Measurements from ENCODE around the gene LARP1B. TPM values are rescaled to one million over a fixed set of nuclear protein-coding genes. Genes with fewer than 3 reads are reported as not detected.
"Not testable (repeated sequence)": the region's sequence is repeated elsewhere in the genome, so short reads cannot be mapped to it uniquely, and the experiment has no call there.

Gene LARP1B
- total and polyA plus RNA-seq, 2 experiments from 2014 or later: 5.8 to 16.7 TPM

DNA sequence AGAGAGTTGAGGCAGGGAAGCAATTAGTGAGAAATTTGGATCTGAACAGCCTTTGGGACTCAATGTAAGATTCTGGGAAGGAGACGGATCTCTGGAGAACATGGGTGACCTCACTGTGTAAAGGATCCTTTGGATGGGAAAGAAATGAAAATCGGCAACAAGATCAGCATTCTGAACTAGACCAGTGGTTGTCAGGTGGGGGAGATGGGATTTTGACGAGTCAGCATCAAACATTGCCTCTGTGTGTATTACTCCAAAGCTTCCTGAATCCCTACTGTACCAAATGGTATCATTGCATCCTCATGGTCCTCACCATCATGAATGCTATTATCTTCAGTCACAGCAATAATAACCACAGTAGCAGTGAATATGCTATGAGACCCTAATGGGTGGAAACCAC is 173.7 kb downstream of the LARP1B start:
- TF ChIP-seq, protein P1, sequence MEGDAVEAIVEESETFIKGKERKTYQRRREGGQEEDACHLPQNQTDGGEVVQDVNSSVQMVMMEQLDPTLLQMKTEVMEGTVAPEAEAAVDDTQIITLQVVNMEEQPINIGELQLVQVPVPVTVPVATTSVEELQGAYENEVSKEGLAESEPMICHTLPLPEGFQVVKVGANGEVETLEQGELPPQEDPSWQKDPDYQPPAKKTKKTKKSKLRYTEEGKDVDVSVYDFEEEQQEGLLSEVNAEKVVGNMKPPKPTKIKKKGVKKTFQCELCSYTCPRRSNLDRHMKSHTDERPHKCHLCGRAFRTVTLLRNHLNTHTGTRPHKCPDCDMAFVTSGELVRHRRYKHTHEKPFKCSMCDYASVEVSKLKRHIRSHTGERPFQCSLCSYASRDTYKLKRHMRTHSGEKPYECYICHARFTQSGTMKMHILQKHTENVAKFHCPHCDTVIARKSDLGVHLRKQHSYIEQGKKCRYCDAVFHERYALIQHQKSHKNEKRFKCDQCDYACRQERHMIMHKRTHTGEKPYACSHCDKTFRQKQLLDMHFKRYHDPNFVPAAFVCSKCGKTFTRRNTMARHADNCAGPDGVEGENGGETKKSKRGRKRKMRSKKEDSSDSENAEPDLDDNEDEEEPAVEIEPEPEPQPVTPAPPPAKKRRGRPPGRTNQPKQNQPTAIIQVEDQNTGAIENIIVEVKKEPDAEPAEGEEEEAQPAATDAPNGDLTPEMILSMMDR (IDR thresholded peaks at IDR 0.05; ENCODE audit: low read depth, low read length): no peak
- Histone ChIP-seq H3K27ac (no peak overlapping the region), H3K27me3 (no peaks in the 10 kb centered on the region), H3K9me3 (ENCODE audit: low read depth) (no peaks in the 10 kb centered on the region), H3K36me3 (no peaks in the 10 kb centered on the region), H3K4me3 (no peak overlapping the region), H3K4me1 (ENCODE audit: low read depth) (no peaks in the 10 kb centered on the region)
- no peak for DNase-seq (ENCODE audit: low read depth in 1 of 2, low spot score in 1 of 2)

DNA sequence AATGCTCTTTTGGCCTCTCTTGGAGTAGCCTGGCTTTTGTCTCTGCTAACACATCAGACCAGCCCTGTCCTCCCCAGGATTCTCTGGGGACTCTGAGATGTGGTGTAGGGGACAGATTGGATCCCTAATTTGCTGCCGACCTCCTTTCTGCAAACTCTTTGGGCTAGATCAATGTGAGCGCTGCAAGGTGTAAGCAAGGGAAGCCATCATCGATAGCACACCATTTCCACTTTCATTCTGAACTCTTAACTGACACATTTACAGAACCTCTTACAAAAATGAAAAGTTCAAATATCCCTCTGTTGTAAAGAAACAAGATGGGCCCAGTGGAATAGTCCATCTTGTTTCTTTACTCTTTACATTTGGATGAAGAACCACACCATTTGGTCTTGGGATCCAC is 179.9 kb downstream of the LARP1B start:
- H3K27ac ChIP-seq: no peak overlapping the region

DNA sequence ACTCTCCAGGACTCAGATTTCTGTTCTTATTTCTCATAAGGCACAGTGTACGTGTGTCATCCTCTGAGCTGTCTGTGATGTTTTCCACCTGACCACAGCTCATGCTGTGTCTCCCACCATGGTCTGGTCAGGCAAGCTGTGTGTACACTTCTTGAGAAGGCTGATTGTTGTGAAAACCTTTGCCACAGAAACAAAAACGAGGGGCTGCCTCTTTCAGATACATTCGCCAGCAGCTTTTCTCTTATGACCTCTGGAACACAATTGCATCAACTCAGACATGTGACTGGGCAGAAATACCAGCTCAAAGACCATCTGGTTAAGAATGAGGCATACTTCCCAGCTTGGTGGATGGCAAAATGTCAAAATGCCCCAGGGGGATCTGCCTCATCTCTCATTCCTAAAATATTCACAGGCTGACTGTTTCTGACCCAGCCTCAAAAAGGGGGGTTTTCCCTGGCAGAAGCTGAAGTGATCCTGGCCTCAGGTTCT is 180.4 kb downstream of the LARP1B start:
- TF ChIP-seq, protein P1 (IDR thresholded peaks at IDR 0.05; ENCODE audit: low read depth, low read length): no peak
- no peaks in the 10 kb centered on the region for H3K4me1 ChIP-seq (ENCODE audit: low read depth)
- no peak overlapping the region for H3K4me3 ChIP-seq
- no peak overlapping the region for H3K27ac ChIP-seq
- peak in 1 of 2 donors; percentile 95 for DNase-seq (ENCODE audit: low read depth in 1 of 2, low spot score in 1 of 2)
- no peaks in the 10 kb centered on the region for H3K9me3 ChIP-seq (ENCODE audit: low read depth)
- H3K27me3 ChIP-seq: no peaks in the 10 kb centered on the region
- no peaks in the 10 kb centered on the region for H3K36me3 ChIP-seq

More for the DNA sequence above, 179.9 kb downstream of the LARP1B start:
- TF ChIP-seq, protein P1 (IDR thresholded peaks at IDR 0.05; ENCODE audit: low read depth, low read length): no peak
- Histone ChIP-seq H3K4me3 (no peak overlapping the region), H3K27me3 (no peaks in the 10 kb centered on the region), H3K4me1 (ENCODE audit: low read depth) (no peaks in the 10 kb centered on the region), H3K9me3 (ENCODE audit: low read depth) (no peaks in the 10 kb centered on the region), H3K36me3 (no peaks in the 10 kb centered on the region)
- DNase-seq (ENCODE audit: low read depth in 1 of 2, low spot score in 1 of 2): no peak

DNA sequence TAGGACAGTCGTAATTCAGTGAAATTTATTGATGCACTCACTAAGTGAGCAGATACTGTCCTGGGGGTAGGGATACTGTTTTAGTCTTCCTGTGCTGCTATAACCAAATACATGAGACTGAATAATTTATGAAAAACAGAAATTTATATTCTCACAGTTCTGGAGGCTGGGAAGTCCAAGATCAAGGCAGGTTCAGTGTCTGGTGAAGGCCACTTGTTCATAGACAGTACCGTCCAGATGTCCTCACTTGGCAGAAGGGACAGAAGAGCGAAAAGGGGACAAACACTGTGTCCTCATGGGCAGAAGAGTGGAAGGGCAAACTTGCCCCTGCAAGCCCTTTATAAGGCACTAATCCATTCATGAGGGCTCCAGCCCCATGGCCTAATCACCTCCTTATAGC is 180.9 kb downstream of the LARP1B start:
- Histone ChIP-seq H3K9me3 (ENCODE audit: low read depth) (no peaks in the 10 kb centered on the region), H3K27ac (no peak overlapping the region), H3K4me3 (no peak overlapping the region), H3K4me1 (ENCODE audit: low read depth) (no peaks in the 10 kb centered on the region), H3K36me3 (no peaks in the 10 kb centered on the region), H3K27me3 (no peaks in the 10 kb centered on the region)
- TF ChIP-seq, protein P1 (IDR thresholded peaks at IDR 0.05; ENCODE audit: low read depth, low read length): no peak
- DNase-seq (ENCODE audit: low read depth in 1 of 2, low spot score in 1 of 2): no peak

DNA sequence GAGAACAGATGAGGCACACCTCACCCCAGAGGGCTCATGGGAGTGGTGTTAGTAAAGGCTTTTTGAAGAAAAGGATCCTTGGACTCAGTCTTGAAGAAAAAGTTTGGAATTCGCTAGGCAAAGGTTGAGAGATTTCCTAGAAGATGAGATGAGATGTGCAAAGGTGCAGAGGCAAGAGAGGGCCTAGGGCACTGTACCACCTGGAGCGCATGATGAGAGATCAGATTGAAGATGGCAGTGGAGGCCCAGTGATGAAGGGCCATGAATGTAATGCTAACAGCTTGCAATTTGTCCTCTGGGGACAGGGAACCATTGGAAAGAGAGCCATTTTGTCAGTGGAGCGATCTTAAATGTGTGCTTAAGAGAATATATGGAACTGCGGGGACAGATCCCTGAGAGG is 181.5 kb downstream of the LARP1B start:
- Histone ChIP-seq H3K9me3 (ENCODE audit: low read depth) (no peaks in the 10 kb centered on the region), H3K4me1 (ENCODE audit: low read depth) (no peaks in the 10 kb centered on the region), H3K27ac (no peak overlapping the region), H3K36me3 (no peaks in the 10 kb centered on the region), H3K27me3 (no peaks in the 10 kb centered on the region), H3K4me3 (no peak overlapping the region)
- TF ChIP-seq, protein P1 (IDR thresholded peaks at IDR 0.05; ENCODE audit: low read depth, low read length): no peak
- DNase-seq (ENCODE audit: low read depth in 1 of 2, low spot score in 1 of 2): no peak

DNA sequence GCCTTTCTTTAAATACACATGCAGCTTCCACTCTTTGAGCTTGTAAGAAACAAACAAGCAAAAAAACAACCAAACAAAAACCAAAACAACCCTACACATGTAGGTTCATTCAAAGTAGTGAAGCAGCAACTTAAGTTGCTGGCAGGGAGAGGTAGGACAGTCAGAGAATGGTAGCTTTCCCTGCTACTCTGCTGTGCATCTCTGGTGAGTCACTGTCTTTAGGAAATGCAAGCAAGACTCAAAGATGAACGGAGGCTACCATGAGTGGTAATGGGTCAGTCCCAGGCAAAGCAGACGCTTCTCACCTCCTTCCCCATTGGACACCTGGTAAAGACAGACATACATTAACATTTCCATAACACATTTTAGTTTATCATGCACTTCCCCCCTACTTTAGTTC is 183.3 kb downstream of the LARP1B start:
- no peak for DNase-seq (ENCODE audit: low read depth in 1 of 2, low spot score in 1 of 2)
- TF ChIP-seq, protein P1 (IDR thresholded peaks at IDR 0.05; ENCODE audit: low read depth, low read length): no peak
- Histone ChIP-seq H3K27ac (no peak overlapping the region), H3K4me1 (ENCODE audit: low read depth) (no peaks in the 10 kb centered on the region), H3K27me3 (no peaks in the 10 kb centered on the region), H3K4me3 (no peak overlapping the region), H3K9me3 (ENCODE audit: low read depth) (no peaks in the 10 kb centered on the region), H3K36me3 (no peaks in the 10 kb centered on the region)

DNA sequence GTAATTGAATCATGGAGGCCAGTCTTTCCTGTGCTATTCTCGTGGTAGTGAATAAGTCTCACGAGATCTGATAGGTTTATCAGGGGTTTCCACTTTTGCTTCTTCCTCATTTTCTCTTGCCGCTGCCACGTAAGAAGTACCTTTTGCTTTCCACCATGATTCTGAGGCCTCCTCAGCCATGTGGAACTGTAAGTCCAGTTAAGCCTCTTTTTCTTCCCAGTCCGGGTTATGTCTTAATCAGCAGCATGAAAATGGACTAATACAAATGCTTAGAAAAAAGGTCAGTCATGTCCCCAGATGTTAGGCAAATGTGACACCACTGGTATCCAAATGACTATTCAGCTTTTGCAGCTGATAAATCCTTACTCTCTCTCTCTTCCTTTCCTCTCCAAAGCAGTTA is 184.3 kb downstream of the LARP1B start:
- DNase-seq (ENCODE audit: low read depth in 1 of 2, low spot score in 1 of 2); H3K4me3 ChIP-seq; H3K27me3 ChIP-seq; H3K4me1 ChIP-seq (ENCODE audit: low read depth); H3K9me3 ChIP-seq (ENCODE audit: low read depth); H3K36me3 ChIP-seq; H3K27ac ChIP-seq: not testable (repeated sequence)
